Suprapubic skin (tissue), 4 donors: Measurements from ENCODE around the gene MAPK8IP2. TPM values are rescaled to one million over a fixed set of nuclear protein-coding genes. Genes with fewer than 3 reads are reported as not detected.
"Not testable (repeated sequence)": the region's sequence is repeated elsewhere in the genome, so short reads cannot be mapped to it uniquely, and the experiment has no call there.

Experiments
- DNase-seq, 2 donors: peaks; one replicate each; pipeline ENCODE4 v3.0.0-alpha.2; 2019; ENCODE audit warnings: low spot score in 2 of 2
- H3K27ac ChIP-seq: fragments of 200-600 bp; sonication (generic); one replicate; pipeline ENCODE4 v1.5.1; 2019
- H3K27me3 ChIP-seq: fragments of 200-600 bp; sonication (generic); one replicate; pipeline ENCODE4 v1.5.1; 2019
- H3K36me3 ChIP-seq: fragments of 200-600 bp; sonication (generic); one replicate; pipeline ENCODE4 v1.5.1; 2019
- H3K4me1 ChIP-seq: fragments of 200-600 bp; sonication (generic); one replicate; pipeline ENCODE4 v1.5.1; 2019
- H3K4me3 ChIP-seq: fragments of 200-600 bp; sonication (generic); one replicate; pipeline ENCODE4 v1.5.1; 2019; ENCODE audit warnings: mild to moderate bottlenecking
- H3K9me3 ChIP-seq: fragments of 200-600 bp; sonication (generic); one replicate; pipeline ENCODE4 v1.5.1; 2019
- EP300 ChIP-seq: sonication (generic); formaldehyde crosslinking; IDR thresholded peaks from one replicate; pipeline ENCODE4 v1.6.1; 2017; ENCODE audit warnings: antibody characterized with exemption
- POLR2A ChIP-seq, 2 donors: fragments of 450-650 bp; IDR thresholded peaks; one replicate each; pipeline ENCODE4 v1.6.1; 2017; ENCODE audit warnings: antibody characterized with exemption in 2 of 2, mild to moderate bottlenecking in 2 of 2, moderate library complexity in 2 of 2
- POLR2AphosphoS5 ChIP-seq, 3 donors: sonication (generic); formaldehyde crosslinking; IDR thresholded peaks; one replicate each; pipeline ENCODE4 v1.6.1; 2017; ENCODE audit warnings: antibody characterized with exemption in 3 of 3
- WGBS: methylation state at CpG from one replicate; pipeline ENCODE4 v1.1.5; 2018; 5-methylcytosine and 5-hydroxymethylcytosine counted together
- total RNA-seq, 4 donors: library from RNA; depleted of rRNA; stranded (reverse); fragments of >200 nt; gene quantifications; one replicate each; pipeline ENCODE4 v1.1.0, GENCODE V29; 2016
- TF ChIP-seq, protein P1 (sequence below), 2 donors: fragments of 200-600 bp in 1 of 2; fragments of 450-650 bp in 1 of 2; sonication (generic) in 1 of 2; IDR thresholded peaks; one replicate each; pipeline ENCODE4 v1.5.1; 2016 to 2019; ENCODE audit warnings: antibody characterized with exemption in 2 of 2, mild to moderate bottlenecking in 1 of 2, moderate library complexity in 1 of 2

The MAPK8IP2 gene
- total RNA-seq, 4 donors from 2014 or later: 2.6 to 4.4 (median 3.7) TPM

DNA sequence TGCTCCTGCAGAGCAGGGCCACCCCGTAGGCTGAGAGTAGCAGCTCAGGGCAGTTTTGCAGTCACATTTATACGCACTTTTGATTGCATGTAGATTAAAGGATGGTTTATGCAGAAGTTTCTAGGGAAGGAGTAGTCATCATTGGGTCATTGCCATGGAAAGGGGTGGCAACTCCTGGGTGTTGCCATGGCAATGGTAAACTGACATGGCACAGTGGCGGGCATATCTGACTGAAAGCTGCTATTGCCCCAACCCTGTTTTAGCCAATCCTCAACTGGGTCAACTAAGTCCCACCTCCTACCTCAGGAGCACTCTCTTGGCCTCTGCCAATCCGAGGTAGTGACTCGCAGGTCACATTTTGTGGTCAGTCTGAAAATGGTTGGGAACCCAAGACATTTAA lies 29.8 kb downstream of the MAPK8IP2 start:
- Histone ChIP-seq H3K27ac (no peak overlapping the region), H3K4me3 (no peak overlapping the region), H3K27me3 (no peaks in the 10 kb centered on the region), H3K4me1 (peaks cover 32% of the 10 kb centered on the region), H3K36me3 (peaks cover 12% of the 10 kb centered on the region), H3K9me3 (no peaks in the 10 kb centered on the region)
- 77% methylated on average over 5 of the region's 5 CpGs for WGBS
- peak in 1 of 2 donors; percentile 45 for DNase-seq
- TF ChIP-seq, protein P1, sequence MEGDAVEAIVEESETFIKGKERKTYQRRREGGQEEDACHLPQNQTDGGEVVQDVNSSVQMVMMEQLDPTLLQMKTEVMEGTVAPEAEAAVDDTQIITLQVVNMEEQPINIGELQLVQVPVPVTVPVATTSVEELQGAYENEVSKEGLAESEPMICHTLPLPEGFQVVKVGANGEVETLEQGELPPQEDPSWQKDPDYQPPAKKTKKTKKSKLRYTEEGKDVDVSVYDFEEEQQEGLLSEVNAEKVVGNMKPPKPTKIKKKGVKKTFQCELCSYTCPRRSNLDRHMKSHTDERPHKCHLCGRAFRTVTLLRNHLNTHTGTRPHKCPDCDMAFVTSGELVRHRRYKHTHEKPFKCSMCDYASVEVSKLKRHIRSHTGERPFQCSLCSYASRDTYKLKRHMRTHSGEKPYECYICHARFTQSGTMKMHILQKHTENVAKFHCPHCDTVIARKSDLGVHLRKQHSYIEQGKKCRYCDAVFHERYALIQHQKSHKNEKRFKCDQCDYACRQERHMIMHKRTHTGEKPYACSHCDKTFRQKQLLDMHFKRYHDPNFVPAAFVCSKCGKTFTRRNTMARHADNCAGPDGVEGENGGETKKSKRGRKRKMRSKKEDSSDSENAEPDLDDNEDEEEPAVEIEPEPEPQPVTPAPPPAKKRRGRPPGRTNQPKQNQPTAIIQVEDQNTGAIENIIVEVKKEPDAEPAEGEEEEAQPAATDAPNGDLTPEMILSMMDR (IDR thresholded peaks at IDR 0.05): no peak
- TF ChIP-seq EP300: no peak

DNA sequence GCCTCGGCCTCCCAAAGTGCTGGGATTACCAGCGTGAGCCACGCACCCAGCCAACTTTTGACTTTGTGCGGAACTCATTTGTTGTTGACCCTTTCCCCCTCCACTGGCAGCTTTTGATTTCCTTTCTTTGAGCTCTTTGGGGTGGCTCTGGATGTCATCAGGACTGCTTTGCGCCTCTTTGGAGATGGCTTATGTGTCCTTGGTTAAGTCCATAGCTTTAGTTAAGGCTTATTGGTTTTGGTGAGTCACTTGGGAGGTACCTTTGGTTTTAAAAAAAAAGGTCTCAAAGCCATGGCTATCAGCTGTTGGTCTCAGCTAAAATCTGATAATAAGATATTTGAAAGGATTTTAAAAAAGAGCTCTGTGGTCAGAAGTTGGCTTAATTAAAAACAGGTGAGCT lies 32.5 kb downstream of the MAPK8IP2 start:
- peaks cover 17% of the 10 kb centered on the region for H3K4me1 ChIP-seq
- no peaks in the 10 kb centered on the region for H3K27me3 ChIP-seq
- no peak for TF ChIP-seq EP300
- TF ChIP-seq, protein P1 (IDR thresholded peaks at IDR 0.05): no peak
- no peak for TF ChIP-seq POLR2A (IDR thresholded peaks at IDR 0.05)
- no peak for TF ChIP-seq POLR2AphosphoS5 (IDR thresholded peaks at IDR 0.05)
- no peak overlapping the region for H3K27ac ChIP-seq
- H3K36me3 ChIP-seq: no peaks in the 10 kb centered on the region
- no peaks in the 10 kb centered on the region for H3K9me3 ChIP-seq
- H3K4me3 ChIP-seq: no peak overlapping the region
- peak in 1 of 2 donors; percentile 11 for DNase-seq
- 73% methylated on average over 5 of the region's 5 CpGs for WGBS

DNA sequence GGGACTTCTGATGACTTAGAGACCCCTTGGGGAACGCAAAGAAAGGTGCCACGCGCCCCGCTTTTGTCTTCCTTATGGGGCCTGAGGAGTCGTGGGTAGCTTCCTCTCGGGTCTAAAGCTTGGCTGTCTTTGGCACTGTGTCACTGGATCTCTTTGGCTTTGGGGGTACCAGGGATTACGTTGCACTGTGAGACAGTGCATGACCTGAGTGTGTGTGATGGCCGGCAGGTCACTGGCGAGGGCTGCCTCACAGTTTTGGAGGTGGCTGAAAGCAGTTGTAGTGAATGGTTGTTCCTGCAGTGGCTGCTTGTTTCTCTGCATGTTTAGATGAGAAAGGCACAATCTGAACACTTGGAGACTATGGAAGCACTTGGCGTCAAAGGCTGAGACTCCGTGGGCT lies 33.2 kb downstream of the MAPK8IP2 start:
- Histone ChIP-seq H3K27me3 (no peaks in the 10 kb centered on the region), H3K27ac (no peak overlapping the region), H3K36me3 (no peaks in the 10 kb centered on the region), H3K4me1 (peaks cover 11% of the 10 kb centered on the region), H3K4me3 (no peak overlapping the region), H3K9me3 (no peaks in the 10 kb centered on the region)
- DNase-seq: peak in 1 of 2 donors; percentile 29
- 86% methylated on average over 11 of the region's 11 CpGs for WGBS
- TF ChIP-seq POLR2AphosphoS5 (IDR thresholded peaks at IDR 0.05): no peak
- TF ChIP-seq EP300: no peak
- TF ChIP-seq, protein P1 (IDR thresholded peaks at IDR 0.05): no peak
- no peak for TF ChIP-seq POLR2A (IDR thresholded peaks at IDR 0.05)

DNA sequence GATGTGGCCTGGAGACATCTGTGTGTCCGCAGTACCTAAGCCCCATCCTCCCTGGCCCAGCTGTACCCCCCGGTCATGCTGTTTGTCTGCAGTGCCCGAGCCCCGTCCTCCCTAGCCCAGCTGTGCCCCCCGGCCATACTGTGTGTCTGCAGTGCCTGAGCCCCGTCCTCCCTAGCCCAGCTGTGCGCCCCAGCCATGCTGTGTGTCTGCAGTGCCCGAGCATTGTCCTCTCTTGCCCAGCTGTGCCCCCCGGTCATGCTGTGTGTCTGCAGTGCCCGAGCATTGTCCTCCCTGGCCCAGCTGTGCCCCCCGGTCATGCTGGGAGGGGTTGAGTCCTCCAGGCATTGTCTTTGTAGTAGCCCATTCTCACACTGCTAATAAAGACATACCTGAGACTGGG lies 35.0 kb downstream of the MAPK8IP2 start:
- no peak overlapping the region for H3K27ac ChIP-seq
- no peaks in the 10 kb centered on the region for H3K4me1 ChIP-seq
- no peaks in the 10 kb centered on the region for H3K27me3 ChIP-seq
- WGBS: 94% methylated on average over 9 of the region's 11 CpGs
- peak in 1 of 2 donors; percentile 50 for DNase-seq
- no peaks in the 10 kb centered on the region for H3K9me3 ChIP-seq
- no peak overlapping the region for H3K4me3 ChIP-seq
- no peaks in the 10 kb centered on the region for H3K36me3 ChIP-seq
- TF ChIP-seq EP300 (no peak), POLR2AphosphoS5 (IDR thresholded peaks at IDR 0.05) (no peak), POLR2A (IDR thresholded peaks at IDR 0.05) (no peak)
- TF ChIP-seq, protein P1 (IDR thresholded peaks at IDR 0.05): no peak

DNA sequence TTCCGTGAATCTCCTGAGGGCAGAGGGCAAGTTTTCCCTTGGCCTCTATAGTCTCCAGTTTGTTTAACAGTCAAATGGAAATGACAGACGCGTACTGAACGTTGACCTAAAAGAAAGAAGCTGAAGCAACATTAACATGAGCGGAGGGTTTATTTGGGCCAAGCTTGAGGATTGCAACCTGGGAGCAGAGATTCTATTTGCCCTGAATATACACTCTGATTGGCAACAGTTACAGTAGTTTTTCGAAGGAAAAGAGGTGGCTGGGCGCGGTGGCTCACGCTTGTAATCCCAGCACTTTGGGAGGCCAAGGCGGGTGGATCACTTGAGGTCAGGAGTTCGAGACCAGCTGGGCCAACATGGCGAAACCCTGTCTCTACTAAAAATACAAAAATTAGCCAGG lies 39.7 kb downstream of the MAPK8IP2 start:
- WGBS: 94% methylated on average over 12 of the region's 12 CpGs
- not testable (repeated sequence) for H3K27ac ChIP-seq

More for the DNA sequence above, 39.7 kb downstream of the MAPK8IP2 start:
- not testable (repeated sequence) for H3K9me3 ChIP-seq, H3K36me3 ChIP-seq, H3K4me3 ChIP-seq
- H3K27me3 ChIP-seq: peaks cover 35% of the 10 kb centered on the region
- H3K4me1 ChIP-seq: peaks cover 13% of the 10 kb centered on the region
- DNase-seq: peak in 1 of 2 donors; percentile 11
